CD4-positive, alpha-beta T cell treated with Interleukin-4 for 4 hours (primary cell): ENCODE results near the gene GRIK3.
"Not testable (repeated sequence)": the region's sequence is repeated elsewhere in the genome, so short reads cannot be mapped to it uniquely, and the experiment has no call there.

Source experiments
- DNase-seq: peaks from one replicate; pipeline ENCODE4 v3.0.0-alpha.2; 2020

The GRIK3 gene

GRCh38 chr1:36934061-36934460 lies 100.3 kb downstream of the GRIK3 start:
- DNase-seq: no peak

- no peak for DNase-seq
Measured at GRCh38 chr1:36927826-36928225, 106.5 kb downstream of the GRIK3 start.

- no peak for DNase-seq
Measured at GRCh38 chr1:36925251-36925650, 109.1 kb downstream of the GRIK3 start.

GRCh38 chr1:36924282-36924811 lies 110.0 kb downstream of the GRIK3 start:
- DNase-seq: no peak

- no peak for DNase-seq
Measured at GRCh38 chr1:36922593-36923426, 111.5 kb downstream of the GRIK3 start.

GRCh38 chr1:36922071-36922470 lies 112.2 kb downstream of the GRIK3 start:
- no peak for DNase-seq

- no peak for DNase-seq
Measured at GRCh38 chr1:36920801-36921405, 113.4 kb downstream of the GRIK3 start.

GRCh38 chr1:36920371-36920770 lies 113.9 kb downstream of the GRIK3 start:
- no peak for DNase-seq

- no peak for DNase-seq
Measured at GRCh38 chr1:36919491-36920145, 114.7 kb downstream of the GRIK3 start.

GRCh38 chr1:36918604-36919003 lies 115.7 kb downstream of the GRIK3 start:
- no peak for DNase-seq

- DNase-seq: not testable (repeated sequence)
Measured at GRCh38 chr1:36916542-36916941, 117.8 kb downstream of the GRIK3 start.

- no peak for DNase-seq
Measured at GRCh38 chr1:36913484-36914060, 120.7 kb downstream of the GRIK3 start.

GRCh38 chr1:36913016-36913415 lies 121.3 kb downstream of the GRIK3 start:
- no peak for DNase-seq

- no peak for DNase-seq
Measured at GRCh38 chr1:36912365-36912865, 121.9 kb downstream of the GRIK3 start.

- DNase-seq: no peak
Measured at GRCh38 chr1:36911561-36912364, 122.6 kb downstream of the GRIK3 start.

- DNase-seq: no peak
Measured at GRCh38 chr1:36910886-36911540, 123.3 kb downstream of the GRIK3 start.

GRCh38 chr1:36909946-36910725 lies 124.2 kb downstream of the GRIK3 start:
- DNase-seq: no peak

GRCh38 chr1:36909359-36909758 lies 125.0 kb downstream of the GRIK3 start:
- DNase-seq: not testable (repeated sequence)

GRCh38 chr1:36908096-36908495 lies 126.2 kb downstream of the GRIK3 start:
- DNase-seq: no peak

- no peak for DNase-seq
Measured at GRCh38 chr1:36906555-36906954, 127.8 kb downstream of the GRIK3 start.

- DNase-seq: no peak
Measured at GRCh38 chr1:36905941-36906340, 128.4 kb downstream of the GRIK3 start.
